ENCODE data around the gene PSPN. TPM values are rescaled to one million over a fixed set of nuclear protein-coding genes. Genes with fewer than 3 reads are reported as not detected.
"Not testable (repeated sequence)": the region's sequence is repeated elsewhere in the genome, so short reads cannot be mapped to it uniquely, and the experiment has no call there.

The PSPN gene
- total RNA-seq, 2 donors from 2014 or later: 1.7 to 6.0 TPM

GRCh38 chr19:6354098-6354674 lies 21.5 kb downstream of the PSPN start:
- intact Hi-C loops (cut with DNase I): no loop called here
- TF ChIP-seq CTCF (IDR thresholded peaks at IDR 0.05): no peak
- no peak overlapping the region for H3K9ac ChIP-seq (ENCODE audit: low read depth in 2 of 2, low read length in 2 of 2)
- no peak for DNase-seq
- no peaks in the 10 kb centered on the region for H3K9me3 ChIP-seq
- no peak overlapping the region for H3K4me3 ChIP-seq
- no peaks in the 10 kb centered on the region for H3K36me3 ChIP-seq
- no peaks in the 10 kb centered on the region for H3K27me3 ChIP-seq
- H3K4me1 ChIP-seq: no peaks in the 10 kb centered on the region
- H3K27ac ChIP-seq: no peak overlapping the region

- no peaks in the 10 kb centered on the region for H3K27me3 ChIP-seq
- H3K9ac ChIP-seq (ENCODE audit: low read depth in 2 of 2, low read length in 2 of 2): no peak overlapping the region
- TF ChIP-seq CTCF (IDR thresholded peaks at IDR 0.05): no peak
These were observed 23.2 kb downstream of the PSPN start for GRCh38 chr19:6352381-6353165.

GRCh38 chr19:6350688-6351087 lies 25.0 kb downstream of the PSPN start:
- DNase-seq: no peak
- Histone ChIP-seq H3K9ac (ENCODE audit: low read depth in 2 of 2, low read length in 2 of 2) (no peak overlapping the region), H3K27ac (no peak overlapping the region), H3K9me3 (no peaks in the 10 kb centered on the region), H3K4me1 (no peaks in the 10 kb centered on the region), H3K36me3 (no peaks in the 10 kb centered on the region), H3K27me3 (no peaks in the 10 kb centered on the region), H3K4me3 (no peak overlapping the region)
- TF ChIP-seq CTCF (IDR thresholded peaks at IDR 0.05): no peak
- intact Hi-C loops (cut with DNase I): no loop called here

More at GRCh38 chr19:6352381-6353165, 23.2 kb downstream of the PSPN start:
- intact Hi-C loops (cut with DNase I): no loop called here
- no peak for DNase-seq
- Histone ChIP-seq H3K9me3 (no peaks in the 10 kb centered on the region), H3K27ac (no peak overlapping the region), H3K4me3 (no peak overlapping the region), H3K36me3 (no peaks in the 10 kb centered on the region), H3K4me1 (no peaks in the 10 kb centered on the region)

GRCh38 chr19:6349271-6349670 lies 26.5 kb downstream of the PSPN start:
- H3K36me3 ChIP-seq; H3K9me3 ChIP-seq; H3K4me1 ChIP-seq; H3K9ac ChIP-seq (ENCODE audit: low read depth in 2 of 2, low read length in 2 of 2); H3K4me3 ChIP-seq; intact Hi-C loops (cut with DNase I); DNase-seq; H3K27me3 ChIP-seq; H3K27ac ChIP-seq: not testable (repeated sequence)

- Histone ChIP-seq H3K4me1 (no peaks in the 10 kb centered on the region), H3K9me3 (no peaks in the 10 kb centered on the region), H3K9ac (ENCODE audit: low read depth in 2 of 2, low read length in 2 of 2) (no peak overlapping the region), H3K36me3 (no peaks in the 10 kb centered on the region), H3K27me3 (no peaks in the 10 kb centered on the region), H3K4me3 (no peak overlapping the region), H3K27ac (no peak overlapping the region)
- intact Hi-C loops (cut with DNase I): no loop called here
- TF ChIP-seq CTCF (IDR thresholded peaks at IDR 0.05): no peak
- DNase-seq: no peak
These were observed 32.3 kb downstream of the PSPN start for GRCh38 chr19:6343462-6343861.
